GM21367 (cell line): Measurements from ENCODE around the gene COMTD1.
"Not testable (repeated sequence)": the region's sequence is repeated elsewhere in the genome, so short reads cannot be mapped to it uniquely, and the experiment has no call there.

Experiments
- ATAC-seq: cut with Tn5 transposase; IDR thresholded peaks from one replicate; pipeline ENCODE4 v1.9.1; 2021; ENCODE audit not compliant: unreplicated experiment

The COMTD1 gene

GRCh38 chr10:75197066-75197465, 38.7 kb downstream of the COMTD1 start:
- ATAC-seq = no peak

DNA sequence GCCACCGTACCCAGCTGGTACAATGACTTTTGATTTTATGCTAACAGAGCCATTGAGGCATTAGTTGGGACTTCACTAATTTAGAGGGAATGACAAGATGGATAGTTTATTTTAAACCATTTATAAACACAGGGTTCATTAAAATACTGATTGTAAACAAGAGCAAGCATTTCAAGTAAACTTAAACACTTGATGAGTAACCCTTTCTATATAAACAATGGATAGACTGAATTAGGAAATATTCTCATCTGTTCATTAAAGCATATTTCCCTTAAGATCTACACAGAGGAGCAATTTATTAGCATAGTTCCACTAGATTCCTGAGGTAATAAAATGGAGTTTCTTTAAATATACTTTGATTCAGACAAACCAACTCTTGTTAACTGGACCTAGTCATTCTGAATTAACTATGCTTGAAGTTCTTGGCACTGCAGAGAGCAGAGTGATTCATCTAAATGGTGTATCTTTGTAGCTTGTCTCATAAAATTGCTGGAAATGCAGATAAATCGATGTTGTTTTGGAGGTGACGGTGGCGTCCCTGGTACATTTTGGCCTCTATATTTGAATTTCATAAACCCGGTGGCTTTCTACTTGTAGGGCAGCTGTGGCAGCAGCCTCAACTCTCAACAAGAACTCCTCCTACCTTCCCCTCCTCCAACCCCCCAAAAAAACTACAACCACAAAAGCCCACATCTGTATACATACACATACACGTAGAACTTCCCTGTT, 40.6 kb downstream of the COMTD1 start:
- ATAC-seq = no peak

- ATAC-seq = not testable (repeated sequence)
Observed at GRCh38 chr10:75194625-75195024, 41.1 kb downstream of the COMTD1 start.

DNA sequence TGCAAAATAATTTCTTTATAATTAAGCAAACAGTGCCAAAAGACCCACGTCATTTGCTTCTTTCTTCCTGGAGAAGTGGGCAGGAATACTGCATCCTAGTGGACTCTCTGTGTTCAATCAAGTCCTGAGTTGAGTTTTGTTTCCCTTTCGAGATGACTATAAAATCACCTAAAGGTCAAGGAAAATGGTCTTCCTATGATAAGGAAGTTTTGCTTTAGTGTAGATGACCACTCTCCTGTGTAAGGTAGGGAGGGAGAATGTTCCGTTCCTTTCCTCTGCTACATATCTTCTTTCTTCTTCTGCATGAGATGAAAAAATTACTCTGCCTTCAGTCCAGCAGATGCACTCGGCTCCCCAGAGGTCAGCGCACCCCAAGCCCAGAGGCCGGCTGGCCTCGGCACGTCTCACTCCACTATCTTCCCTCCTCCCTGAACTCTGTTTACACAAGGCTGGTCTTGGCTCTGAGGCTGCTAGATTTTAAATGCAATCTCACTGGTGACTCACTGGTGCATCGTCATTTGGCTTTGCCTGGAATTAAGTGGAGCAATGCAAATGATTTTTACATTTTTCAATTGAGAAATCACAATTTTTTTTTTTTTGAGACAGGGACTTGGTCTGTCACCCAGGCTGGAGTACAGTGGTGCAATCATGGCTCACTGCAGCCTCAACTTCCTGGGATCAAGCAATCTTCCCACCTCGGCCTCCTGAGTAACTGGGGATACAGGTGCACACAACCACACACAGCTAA, 43.8 kb downstream of the COMTD1 start:
- ATAC-seq = no peak

- no peak for ATAC-seq
Observed at GRCh38 chr10:75189266-75190096, 46.3 kb downstream of the COMTD1 start.

DNA sequence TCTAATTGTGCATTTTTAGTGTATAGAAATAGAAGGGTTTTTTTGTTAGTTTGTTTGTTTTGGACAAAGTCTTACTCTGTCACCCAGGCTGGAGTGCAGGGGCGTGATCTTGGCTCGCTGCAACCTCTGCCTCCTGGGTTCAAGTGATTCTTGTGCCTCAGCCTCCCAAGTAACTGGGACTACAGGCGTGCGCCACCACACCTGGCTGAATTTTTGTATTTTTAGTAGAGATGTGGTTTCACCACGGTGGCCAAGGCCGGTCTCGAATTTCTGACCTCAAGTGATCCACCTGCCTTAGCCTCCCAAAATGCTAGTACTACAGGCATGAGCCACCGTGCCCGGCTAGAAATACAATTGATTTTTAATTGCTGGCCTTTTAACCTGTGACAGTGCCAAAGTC, 47.2 kb downstream of the COMTD1 start:
- ATAC-seq = not testable (repeated sequence)

GRCh38 chr10:75187961-75188426, 47.8 kb downstream of the COMTD1 start:
- no peak for ATAC-seq

DNA sequence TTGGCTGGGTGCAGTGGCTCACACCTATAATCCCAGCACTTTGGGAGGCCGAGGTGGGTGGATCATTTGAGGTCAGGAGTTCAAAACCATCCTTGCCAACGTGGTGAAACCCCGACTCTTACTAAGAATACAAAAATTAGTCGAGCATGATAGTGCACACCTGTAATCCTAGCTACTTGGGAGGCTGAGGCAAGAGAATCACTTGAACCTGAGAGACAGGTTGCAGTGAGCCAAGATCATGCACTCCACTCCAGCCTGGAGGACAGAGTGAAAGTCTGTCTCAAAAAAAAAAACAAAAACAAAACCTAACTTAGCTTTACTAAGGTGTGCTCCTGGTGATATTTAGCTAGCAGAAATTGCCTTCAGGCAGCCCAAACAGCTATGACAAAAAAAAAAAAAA, 49.4 kb downstream of the COMTD1 start:
- ATAC-seq = no peak
